Epithelial cell of prostate (primary cell): ENCODE data around the gene CEBPG.

Source experiments
- DNase-seq: peaks from one replicate; pipeline ENCODE4 v3.0.0-alpha.2; 2011; ENCODE audit warnings: low read depth, low spot score
- H3K27ac ChIP-seq: fragments of 450-650 bp; 2 replicates; pipeline ENCODE4 v1.5.1; 2017; ENCODE audit warnings: mild to moderate bottlenecking

CEBPG gene

DNA sequence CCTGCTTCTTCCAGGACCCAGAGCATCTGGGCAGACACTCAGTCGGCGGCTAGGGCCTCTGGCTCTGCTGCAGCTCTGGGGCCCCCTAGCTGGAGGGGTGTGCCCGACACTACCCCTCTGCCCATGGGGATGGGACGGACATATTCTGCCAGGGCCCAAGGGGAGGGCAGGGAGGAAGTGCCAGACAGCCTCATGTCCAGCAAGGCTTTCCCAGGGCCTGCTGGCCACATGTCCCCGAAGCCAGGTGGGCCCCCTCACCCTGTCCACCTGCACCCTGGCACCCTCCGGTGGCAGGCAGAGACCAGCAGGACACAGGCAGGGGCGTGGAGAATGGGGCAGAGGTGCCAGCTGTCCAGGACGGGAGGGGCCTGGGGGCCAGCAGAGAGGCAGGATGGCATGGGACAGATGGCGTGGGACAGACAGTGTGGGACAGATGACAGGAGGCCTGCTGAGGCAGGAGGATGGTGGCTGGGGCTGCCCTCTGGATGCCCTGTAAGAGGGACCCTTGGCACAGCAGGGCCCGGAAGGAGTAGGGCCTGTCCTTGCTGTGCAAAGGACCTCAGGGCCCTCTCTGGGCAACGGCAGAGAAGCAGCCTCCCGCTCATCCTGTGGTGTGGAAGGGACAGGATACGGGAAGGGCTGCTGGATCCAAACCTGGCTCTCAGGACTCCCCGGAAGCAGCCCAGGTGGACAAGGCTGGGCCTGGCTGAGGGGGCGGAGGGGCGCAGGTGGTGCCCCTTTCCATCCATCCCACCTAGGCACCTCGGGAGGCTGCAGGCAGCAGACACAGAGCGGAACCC is 29.1 kb downstream of the CEBPG start:
- DNase-seq, result no peak
- no peak overlapping the region for H3K27ac ChIP-seq

DNA sequence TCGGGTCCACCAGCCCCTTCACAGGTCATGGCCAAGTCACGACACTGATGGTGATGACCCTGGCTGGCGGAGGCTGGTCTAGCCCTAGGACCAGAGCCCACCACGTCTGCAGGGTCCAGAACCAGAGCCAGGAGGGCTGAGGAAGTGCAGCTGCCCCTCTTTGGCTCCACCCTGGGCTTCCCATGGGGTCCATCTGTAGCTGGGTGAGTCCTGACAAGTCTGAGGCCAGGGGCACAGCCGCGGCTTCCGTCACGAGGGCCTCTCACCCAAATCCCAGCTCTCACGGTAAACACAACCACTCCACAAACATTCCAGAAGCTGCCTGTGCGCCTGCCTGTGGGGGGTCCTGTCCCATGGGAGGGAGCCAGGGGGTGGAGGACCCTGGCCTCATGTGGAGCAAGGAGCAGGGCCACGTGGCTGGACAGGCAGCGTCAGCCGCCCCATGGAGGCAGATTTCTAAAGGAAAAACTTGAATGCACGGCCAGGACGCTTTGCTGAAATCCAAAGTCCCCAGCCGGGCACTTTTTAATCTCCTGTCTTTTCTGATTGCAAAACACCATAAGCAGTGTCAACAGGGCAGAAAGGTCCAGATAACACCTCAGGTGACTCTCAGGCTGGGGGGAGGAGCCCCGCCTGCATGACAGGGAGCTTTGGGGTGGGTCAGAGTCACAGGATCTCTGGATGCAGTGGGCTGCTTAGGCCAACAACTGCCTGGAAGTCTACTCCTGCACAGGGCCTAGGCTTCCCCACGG is 29.9 kb downstream of the CEBPG start:
- no peak for DNase-seq
- no peak overlapping the region for H3K27ac ChIP-seq

DNA sequence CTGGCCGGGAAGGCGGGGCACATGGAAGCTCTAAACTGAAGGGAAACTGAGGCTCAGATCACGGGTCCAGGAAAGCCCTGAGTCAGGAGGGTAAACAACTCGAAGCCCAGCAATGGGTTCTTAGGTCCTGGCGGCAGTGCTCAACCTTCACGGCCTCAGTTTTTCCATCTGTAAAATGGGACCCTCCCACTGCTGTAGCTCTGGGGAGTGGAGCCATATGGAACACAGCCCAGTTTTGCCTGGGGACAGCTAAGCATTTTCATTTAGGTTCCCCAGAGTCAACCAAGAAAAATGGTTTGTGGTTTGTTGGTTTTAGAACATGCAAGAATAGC is 30.4 kb downstream of the CEBPG start:
- no peak for DNase-seq
- no peak overlapping the region for H3K27ac ChIP-seq

DNA sequence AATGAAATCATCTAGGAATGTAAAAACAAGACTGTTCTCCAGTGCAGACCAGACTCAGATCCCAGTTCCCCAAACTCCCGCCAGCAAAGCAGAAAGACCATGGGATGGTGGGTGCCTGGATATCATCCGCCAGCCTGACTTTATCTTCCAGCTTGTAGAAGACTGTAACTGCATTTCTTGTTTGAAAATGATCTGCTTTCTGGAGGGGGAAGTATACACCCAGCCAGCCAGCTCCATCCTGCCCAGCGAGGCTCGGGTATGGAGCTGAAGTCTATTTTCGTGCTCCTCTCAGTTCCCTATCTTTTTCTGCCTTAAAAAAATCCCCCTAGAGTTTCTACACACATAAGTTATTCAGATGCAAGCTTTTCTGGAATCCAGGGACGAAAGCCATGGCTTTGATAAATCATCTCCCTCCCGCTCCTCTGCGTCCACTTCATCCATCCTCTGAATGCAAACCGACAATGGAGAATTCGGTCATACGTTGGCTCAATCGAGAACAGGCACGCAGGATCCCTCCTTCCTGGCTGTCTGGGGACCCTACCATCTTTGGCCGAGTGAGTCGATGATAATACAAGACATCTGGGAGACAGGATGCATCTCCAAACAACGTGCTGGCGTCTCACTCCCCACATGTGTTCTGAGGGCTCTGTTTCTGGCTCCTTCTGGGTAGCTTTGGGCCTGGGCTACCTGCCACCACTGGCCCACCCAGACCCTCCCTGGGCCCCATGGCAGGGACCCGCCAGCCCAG is 31.2 kb downstream of the CEBPG start:
- DNase-seq, result no peak
- H3K27ac ChIP-seq, result no peak overlapping the region

DNA sequence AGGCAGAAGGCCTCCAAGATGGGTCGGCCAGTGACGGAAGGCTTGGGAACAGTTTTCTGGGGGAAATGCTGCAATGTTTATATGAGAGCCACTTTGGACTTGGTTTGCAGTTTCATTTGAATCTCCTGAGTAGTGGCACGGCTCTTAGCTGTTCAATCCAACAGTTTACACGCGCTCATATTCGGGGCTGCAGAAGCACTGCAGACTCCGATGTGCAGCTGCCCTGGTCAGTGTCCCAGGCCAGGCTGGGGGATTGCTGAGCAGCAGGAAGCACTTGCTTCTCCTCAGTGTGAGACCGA is 31.7 kb downstream of the CEBPG start:
- no peak for DNase-seq
- H3K27ac ChIP-seq, result no peak overlapping the region

DNA sequence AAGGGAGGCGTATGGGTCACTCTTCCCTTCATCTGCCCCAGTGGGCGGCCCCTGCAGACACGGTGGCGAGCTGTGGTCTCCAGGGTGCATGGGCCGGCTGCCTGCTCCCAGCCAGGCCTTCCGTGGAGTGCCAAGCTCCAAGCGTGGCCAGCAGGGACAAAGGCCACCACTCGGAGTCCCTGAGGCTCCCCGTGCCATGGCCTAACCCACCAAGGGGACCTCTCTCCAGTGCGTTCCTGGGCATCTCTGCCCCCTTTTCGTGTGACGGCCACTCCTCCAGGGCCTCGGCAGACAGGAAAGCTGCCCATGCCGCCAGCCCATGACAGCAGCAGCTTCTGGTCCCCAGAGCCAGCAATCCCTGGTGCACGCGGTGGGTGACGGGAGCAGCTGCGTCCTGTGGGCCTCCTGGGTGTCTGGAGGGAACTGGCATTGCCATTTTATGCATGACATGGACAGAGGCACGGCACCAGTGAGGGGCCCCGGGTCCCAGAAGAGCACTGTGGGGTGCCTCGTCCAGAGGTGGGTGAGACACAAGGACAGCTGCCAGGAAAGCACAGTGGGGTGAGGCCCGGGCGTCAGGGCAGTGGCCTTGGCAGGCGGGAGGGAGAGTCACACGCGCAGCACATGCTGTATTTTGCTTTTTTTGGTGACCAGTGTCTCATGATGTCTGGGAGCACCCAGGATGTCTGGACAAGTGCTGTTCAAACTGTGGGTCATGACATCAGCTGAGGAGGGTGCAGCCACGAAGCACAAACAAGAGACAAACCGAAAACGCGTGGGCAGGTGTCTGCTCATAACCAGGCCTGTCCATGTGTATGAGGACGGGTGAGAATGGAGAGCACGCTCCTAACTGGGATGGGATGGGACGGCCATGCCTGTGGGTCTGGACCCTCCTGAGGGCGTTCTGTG is 32.3 kb downstream of the CEBPG start:
- no peak overlapping the region for H3K27ac ChIP-seq
- no peak for DNase-seq

DNA sequence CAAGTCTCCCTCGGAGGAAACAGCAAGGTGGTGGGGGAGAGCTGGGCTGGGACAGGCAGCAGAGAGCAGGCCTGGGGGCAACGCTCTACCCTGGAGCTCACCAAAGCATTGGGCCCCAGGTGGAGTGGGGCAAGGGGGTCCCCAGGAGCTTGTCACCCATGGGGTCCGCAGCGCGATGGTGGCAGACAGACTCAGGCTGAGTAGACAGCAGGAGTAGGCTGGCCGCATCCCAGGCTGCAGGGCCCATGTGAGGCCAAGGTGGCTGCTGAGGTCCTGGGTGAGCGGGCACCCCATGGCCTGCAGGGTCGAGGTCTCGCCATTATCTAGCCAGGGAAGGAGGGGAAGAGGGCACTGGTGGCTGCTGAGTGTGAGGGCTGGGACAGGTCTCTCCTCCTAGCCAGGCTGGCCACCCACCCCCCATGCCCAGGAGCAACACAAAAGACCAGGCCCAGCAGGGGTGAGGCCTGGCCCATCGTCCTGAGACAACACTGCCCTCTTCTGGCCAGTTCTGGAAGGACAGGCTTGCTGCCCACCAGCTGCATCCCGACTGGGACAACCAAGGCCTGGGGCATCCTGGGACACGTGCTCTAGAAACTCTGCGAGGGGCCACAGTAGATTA is 33.1 kb downstream of the CEBPG start:
- no peak overlapping the region for H3K27ac ChIP-seq
- no peak for DNase-seq

DNA sequence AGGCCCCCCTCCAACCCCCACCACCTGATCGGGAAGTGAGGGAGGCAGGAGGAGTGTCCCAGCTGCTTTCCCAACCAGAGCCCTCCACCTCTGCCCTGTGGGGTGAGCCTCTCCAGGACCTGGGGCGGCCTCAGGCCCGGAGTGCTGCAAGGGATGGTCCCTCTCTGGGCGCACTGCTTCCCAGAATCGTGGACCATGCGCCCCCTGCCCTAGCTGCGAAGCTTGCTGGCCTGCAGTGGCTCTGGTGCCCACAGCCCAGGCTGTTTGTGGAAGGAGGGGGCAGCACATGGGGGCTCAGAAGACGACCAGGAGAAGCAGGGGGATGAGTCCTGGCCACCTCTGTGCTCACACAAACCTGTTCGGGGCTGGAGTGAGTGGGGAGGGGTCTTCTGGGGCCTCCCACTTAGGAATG is 33.6 kb downstream of the CEBPG start:
- no peak for DNase-seq
- no peak overlapping the region for H3K27ac ChIP-seq

DNA sequence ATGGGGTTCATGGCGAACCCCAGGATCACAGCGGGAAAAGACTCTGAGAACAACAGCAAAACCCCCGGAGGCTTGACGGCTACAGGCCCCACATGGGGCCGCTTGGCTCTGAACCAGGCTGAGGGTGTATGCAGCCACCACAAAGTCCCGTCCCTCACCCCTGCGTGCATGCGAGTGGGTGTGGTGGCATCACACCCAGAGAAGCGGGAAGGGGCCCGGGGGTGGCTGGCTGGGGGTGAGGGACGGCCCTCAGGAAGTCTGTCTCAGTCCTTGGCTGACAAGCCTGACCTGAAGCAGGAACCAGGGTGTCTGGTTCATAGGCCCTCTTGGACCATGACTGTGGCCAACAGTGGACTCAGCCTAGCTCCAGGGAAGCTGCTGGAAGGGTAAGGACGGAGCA is 34.2 kb downstream of the CEBPG start:
- H3K27ac ChIP-seq, result no peak overlapping the region
- DNase-seq, result no peak

DNA sequence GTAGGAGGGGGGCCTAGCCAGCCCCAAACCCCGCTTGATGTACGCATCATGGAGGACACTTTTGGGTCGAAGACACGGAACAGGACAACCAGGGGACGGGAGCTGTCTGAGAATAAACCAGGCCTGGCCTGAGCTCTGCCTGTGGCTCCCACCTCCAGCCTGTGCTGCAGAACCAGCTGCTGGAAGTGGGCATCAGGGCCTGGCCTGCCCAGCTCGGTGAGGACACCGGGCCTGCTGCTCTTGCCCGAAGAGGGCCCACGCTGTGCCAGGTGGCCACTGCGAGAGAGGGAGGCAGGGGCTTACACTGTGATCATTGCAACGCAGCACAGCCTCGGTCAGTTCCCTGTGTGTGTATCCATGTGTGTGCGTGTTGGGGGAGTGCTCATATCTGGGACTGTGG is 34.6 kb downstream of the CEBPG start:
- no peak for DNase-seq
- no peak overlapping the region for H3K27ac ChIP-seq

DNA sequence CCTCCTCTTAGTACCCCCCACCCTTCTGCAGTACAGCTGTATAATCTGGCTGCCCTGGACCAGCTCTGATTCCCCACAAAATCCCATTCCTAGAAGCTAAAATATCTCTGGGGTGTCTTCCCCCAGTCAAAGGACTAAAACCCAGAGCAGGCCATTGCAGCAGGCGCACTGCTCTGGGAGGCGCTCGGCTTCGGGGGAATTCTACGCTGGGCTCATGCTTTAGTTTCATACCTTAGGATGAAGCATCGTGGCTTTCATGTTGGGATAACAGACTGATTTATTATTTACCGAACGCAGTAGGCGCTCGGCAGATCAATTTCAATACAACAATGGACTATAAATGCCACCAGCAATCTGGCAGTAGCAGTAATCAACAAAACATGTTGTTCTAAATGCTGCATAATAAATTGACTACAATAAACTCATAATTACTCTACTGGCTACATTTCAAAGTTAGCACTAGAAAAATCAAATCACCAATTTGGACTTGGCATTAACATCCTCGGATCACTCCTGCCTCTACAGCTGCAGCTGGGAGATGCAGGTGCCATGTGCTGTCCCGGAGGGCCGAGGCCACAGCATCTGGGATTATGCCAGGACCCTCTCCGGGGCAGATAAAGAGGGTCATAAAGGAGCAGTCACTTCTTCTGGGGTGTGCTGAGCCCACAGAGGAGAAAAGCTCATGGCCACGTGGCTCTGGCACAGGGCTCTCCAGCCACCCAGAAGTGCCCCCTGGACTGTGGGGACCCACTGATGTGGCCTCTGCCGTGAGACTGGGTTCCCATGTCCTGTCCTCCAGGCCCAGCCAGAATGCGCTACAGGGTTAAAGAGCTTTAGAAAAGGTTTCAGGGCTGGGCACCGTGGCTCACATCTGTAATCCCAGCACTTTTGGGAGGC is 35.3 kb downstream of the CEBPG start:
- no peak for DNase-seq
- H3K27ac ChIP-seq, result no peak overlapping the region

DNA sequence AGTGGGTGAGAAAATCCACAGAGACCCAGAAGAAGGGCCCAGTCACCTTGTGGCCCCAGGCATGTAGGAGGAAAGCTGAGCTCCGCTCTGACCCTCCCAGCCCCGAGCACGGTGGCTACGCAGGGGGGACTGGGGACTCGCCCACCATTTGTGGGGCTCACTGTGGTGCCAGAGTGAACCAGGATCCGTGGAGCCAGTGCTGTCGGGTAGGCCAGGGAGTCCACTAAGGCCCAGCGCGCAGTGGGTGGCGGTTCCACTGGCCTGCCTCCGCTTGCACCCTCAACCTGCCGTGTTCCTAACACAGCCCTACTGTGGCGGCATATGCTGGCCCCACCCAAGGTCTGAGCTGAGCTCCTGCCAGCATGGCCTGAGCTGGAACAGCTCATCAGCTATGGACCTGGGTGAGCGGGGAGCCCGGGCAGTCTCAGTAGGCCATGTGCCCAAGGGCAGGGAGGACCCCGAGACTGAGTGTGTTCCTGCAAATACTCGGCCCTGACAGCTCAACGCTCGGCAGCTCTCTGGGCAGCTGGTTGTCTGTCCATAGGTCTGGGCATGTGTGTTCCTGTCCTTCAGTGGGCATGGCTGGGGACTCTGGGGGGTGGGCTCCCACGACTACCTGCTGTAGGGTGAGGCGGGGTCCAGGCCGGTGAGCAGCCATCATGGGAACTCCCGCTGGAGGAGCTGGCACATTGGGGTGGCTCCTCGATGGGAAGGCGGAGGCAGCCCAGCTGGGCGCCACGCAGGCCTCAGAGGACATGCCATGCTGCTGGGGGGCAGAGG is 36.6 kb downstream of the CEBPG start:
- DNase-seq, result no peak
- H3K27ac ChIP-seq, result no peak overlapping the region

DNA sequence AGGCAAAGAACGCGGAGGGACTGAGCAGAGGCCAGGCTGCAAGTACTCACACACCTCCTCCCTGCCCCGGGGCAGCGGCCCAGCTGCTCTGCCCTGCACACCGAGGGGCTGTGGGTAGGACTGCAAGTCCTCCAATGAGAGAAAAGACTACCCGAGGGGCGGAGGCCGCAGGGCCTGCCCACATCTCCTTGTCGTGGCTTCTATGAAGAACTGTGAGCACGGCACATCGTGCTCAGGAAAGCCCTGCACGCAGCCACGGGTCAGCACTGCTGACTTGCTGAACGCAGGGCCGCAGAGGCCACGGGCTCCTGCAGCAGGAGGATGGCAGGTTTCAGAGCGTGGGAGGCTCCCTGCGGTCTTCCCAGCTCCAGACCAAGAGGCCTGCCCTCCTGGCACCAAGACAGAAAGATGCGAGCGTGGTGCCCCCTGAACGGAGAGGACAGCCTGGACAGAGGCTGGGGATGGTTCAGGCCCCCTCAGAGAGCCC is 37.4 kb downstream of the CEBPG start:
- H3K27ac ChIP-seq, result no peak overlapping the region
- DNase-seq, result no peak

DNA sequence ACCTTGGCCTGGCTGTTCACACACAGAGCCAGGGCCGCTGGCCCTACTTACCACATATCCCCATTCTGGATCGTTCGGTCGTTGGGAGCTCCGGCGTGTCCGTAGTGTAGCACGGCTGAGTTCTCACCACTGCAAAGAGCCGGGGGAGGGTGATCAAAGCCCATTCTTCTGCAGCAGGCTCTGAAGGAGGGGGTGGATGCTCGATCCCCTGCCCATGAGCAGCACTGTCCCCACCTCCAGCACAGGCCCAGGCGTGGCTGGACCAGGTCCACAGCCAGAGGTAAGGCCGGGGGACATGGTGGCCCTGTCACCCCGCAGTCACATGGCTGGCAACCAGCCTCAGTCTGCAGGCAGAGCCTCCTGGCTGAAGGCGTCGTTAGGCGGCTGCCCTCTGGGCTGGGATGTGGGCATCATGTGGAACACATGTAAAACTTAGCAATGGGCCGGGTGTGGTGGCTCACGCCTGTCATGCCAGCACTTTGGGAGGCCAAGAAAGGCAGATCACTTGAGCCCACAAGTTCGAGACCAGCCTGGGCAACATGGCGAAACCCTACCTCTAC is 38.2 kb downstream of the CEBPG start:
- H3K27ac ChIP-seq, result no peak overlapping the region

DNA sequence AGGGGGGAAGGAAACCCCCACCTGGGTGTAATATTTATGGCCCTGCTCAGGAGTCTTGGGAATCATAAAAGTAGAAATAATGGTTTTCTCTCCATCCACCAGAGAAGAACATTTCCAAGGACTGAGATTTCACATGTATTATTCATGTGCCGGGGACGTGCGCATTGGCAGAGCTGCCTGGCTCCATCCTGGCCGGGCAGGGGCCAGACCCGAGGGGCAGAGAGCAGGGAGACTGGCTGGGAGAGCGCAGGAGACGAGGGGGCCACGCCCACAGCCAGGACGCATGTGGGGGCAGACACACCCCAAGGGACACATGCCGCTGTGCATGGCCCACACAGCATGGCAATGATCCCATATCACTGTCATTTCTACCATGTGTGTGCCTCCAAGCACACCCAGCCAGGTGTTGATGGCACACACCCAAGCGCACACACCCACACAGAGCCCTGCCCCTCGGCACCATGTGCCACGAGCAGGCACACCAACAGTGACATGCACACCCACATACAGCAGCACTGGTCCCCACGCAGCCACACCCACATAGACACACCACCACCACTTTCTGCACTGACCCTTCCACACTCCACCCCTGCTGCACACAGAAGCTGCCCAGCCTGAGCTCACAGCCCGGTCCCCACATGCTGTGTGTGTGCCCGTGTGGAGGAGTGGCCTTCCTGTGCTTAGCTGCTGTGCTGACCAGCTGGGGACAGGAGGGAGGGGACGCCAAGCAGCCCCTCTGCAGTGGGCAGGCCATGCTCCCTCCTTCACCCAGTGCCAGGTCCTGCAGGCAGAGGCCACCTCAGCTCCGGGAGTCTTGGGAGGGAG is 39.3 kb downstream of the CEBPG start:
- DNase-seq, result no peak
- H3K27ac ChIP-seq, result no peak overlapping the region

More for the DNA sequence above, 38.2 kb downstream of the CEBPG start:
- no peak for DNase-seq

DNA sequence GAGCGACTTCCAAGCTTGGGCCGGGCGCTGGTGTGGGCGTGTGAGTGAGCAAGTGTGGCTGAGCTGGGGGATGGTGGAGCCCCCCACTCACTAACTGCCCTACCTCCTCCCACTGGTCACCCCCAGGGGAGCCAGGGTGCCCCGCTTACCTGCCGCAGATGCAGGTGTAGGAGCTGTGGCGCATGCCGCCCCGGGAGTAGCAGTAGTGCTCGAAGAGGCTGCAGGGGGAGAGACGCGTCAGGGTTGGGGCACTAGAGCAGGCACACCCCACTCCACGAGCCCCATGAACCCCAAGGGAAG is 39.9 kb downstream of the CEBPG start:
- no peak for DNase-seq

More for the DNA sequence above, 39.9 kb downstream of the CEBPG start:
- no peak overlapping the region for H3K27ac ChIP-seq
